Epithelial cell of esophagus (primary cell): Measurements from ENCODE around the gene DPPA4.
"Not testable (repeated sequence)": the region's sequence is repeated elsewhere in the genome, so short reads cannot be mapped to it uniquely, and the experiment has no call there.

Experiments
- DNase-seq: peaks from one replicate; pipeline ENCODE4 v3.0.0; 2010; ENCODE audit warnings: low read depth
- H3K4me3 ChIP-seq: 2 replicates; pipeline ENCODE4 v1.5.1; 2011; ENCODE audit warnings: mild to moderate bottlenecking, low read length, control low read depth
- CTCF ChIP-seq: IDR thresholded peaks from 2 replicates; pipeline ENCODE4 v1.5.1; 2011; ENCODE audit warnings: low read depth, mild to moderate bottlenecking, low read length, control low read depth, inconsistent platforms; ENCODE audit not compliant: insufficient read depth; ENCODE audit errors: missing control alignments

Gene DPPA4

DNA sequence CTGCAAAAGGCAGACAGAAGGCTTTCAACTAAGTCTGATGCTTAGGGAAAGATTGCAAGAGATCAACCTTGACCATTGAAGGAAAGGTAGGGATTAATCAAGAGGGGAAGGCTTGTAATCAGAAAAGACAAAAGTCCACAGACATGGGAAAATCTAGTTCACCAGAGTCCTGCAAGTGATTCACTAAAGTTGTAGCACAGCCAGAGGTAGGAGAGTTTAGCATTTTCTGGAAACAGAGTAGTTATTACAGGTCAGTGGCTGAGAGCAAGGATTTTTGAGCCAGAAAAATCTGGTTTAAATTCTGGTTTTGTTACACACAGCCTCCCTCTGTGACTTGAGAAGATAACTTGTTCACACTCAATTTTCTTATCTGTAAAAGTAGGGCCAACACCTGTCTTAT lies 35.3 kb upstream of the DPPA4 start:
- no peak for TF ChIP-seq CTCF
- no peak for DNase-seq
- H3K4me3 ChIP-seq = no peak overlapping the region

DNA sequence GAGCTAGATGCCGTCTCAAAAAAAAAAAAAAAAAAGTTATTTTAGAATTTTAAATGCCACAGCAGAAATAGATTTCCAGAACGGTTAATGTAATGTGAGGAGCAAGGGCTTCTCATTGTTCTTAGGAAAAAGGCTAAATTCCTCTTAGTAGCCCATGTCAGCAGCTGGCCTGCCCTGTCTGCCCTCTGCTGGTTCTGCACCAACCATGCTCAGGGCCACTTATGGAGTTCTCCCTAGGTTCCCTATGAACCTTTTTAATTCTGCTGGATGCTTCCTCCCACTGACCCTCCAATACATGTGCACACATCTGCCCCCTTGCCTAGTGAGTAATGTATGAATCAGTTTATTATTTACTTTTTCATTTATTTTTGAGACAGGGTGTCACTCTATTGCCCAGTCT lies 32.2 kb upstream of the DPPA4 start:
- no peak for TF ChIP-seq CTCF
- H3K4me3 ChIP-seq = no peak overlapping the region
- no peak for DNase-seq

GRCh38 chr3:109364088-109364487 lies 26.7 kb upstream of the DPPA4 start:
- DNase-seq = no peak
- H3K4me3 ChIP-seq = no peak overlapping the region
- TF ChIP-seq CTCF = no peak

DNA sequence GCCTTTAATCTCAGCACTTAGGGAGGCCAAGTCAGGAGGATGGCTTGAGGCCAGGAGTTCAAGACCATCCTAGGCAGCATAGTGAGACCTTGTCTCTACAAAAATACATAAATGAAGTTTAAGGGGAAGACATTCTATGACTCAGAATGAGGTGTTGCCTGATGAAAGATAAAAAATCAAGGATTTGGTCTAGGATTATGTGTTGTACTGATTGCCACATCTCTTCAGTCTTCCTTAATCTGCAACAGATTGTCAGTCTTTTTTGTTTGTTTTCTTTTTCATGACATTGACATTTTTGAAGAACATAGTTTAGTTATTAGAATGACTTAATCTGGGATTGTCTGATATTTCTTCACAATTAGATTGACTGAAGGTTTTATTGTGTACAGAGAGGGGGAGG lies 26.3 kb upstream of the DPPA4 start:
- TF ChIP-seq CTCF = no peak
- no peak for DNase-seq
- H3K4me3 ChIP-seq = no peak overlapping the region

- DNase-seq = no peak
- H3K4me3 ChIP-seq = no peak overlapping the region
- TF ChIP-seq CTCF = no peak
Measured at GRCh38 chr3:109362823-109363222, 25.5 kb upstream of the DPPA4 start.

GRCh38 chr3:109358809-109359208 lies 21.5 kb upstream of the DPPA4 start:
- H3K4me3 ChIP-seq, DNase-seq: not testable (repeated sequence)

DNA sequence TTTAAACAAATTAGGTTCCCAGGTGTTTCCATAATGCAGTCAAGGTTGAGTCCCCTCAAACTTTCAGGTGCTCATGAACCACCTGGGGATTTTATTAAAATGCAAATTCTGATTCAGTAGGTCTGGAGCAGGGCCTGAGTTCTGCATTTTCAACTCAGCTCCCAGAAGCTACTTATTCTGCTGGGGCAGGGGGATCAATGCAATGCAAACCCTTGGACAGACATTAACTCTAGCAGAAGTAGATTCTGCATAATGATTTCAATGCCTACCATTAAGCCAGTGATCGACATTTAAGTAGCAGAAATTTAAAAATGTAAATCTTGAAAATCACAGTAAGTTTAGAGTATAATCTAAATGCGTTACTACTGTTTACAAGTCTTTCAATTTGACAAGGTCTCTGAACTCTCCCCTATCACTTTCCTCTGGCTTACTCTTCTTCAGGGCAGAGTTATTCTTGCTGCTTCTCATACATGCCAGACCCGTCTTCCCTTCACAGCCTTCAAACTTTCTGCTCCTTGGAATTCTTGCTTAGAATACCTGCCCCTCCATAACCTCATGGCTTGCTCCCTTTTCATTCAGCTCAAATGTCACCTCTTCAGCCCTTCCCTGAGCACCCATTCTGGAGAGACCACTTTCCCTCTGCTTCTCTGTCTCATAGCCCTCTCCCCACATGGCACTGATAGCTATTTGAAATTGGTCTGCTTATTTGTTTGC lies 19.3 kb upstream of the DPPA4 start:
- no peak overlapping the region for H3K4me3 ChIP-seq
- TF ChIP-seq CTCF = no peak
- DNase-seq = no peak
